ENCODE results near the gene ADGRL1.

ADGRL1 gene

GRCh38 chr19:14102756-14103155 lies 103.2 kb downstream of the ADGRL1 start:
- H3K27ac ChIP-seq, result no peak overlapping the region
- no peak for TF ChIP-seq CTCF (conservative IDR thresholded peaks at IDR 0.05)
- no peak for TF ChIP-seq ZFX (IDR thresholded peaks at IDR 0.05)

GRCh38 chr19:14102102-14102696 lies 103.8 kb downstream of the ADGRL1 start:
- no peak overlapping the region for H3K27ac ChIP-seq
- no peak for TF ChIP-seq ZFX (IDR thresholded peaks at IDR 0.05)
- TF ChIP-seq CTCF (conservative IDR thresholded peaks at IDR 0.05), result no peak

- no peak overlapping the region for H3K27ac ChIP-seq
- TF ChIP-seq ZFX (IDR thresholded peaks at IDR 0.05) (no peak), CTCF (conservative IDR thresholded peaks at IDR 0.05) (no peak)
These were observed 104.9 kb downstream of the ADGRL1 start for GRCh38 chr19:14101003-14101545.
